ENCODE measurements around the gene HTR1A. TPM values are rescaled to one million over a fixed set of nuclear protein-coding genes. Genes with fewer than 3 reads are reported as not detected.

Gene HTR1A
- not detected in 2 replicates for total RNA-seq

GRCh38 chr5:63962279-63962678 lies at the start of gene HTR1A:
HTR1A (minus strand) TSS chr5:63962445; CDS start chr5:63961719, 726 bp downstream.

Other genes starting within 250 kb of the HTR1A start
- 1.3 and 4.9 TPM in 2 replicates for gene RNF180, start 203.4 kb upstream of the HTR1A start, total RNA-seq

All from dermis lymphatic vessel endothelial cell (primary cell).